ENCODE data around the gene NOX5.

The NOX5 gene

DNA sequence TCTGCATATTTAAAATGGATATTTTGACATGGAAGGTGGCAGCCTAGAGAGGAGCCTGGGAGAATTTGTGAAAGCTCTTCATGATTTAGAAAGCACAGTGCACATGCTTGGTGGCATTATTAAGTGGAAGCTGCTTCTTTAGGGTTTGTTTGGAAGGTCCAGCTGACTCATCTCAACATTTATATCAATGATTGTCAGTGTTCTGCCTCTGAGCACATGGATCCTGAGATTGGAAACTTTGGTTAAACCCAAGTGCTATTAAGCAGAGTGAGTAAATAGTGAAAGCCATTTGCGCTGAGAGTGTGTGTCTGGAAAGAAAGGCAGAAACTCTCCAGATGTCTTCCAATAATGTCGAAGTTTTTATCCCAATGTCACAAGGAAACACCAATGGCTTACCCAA is 7.4 kb downstream of the NOX5 start:
- no peak for DNase-seq

DNA sequence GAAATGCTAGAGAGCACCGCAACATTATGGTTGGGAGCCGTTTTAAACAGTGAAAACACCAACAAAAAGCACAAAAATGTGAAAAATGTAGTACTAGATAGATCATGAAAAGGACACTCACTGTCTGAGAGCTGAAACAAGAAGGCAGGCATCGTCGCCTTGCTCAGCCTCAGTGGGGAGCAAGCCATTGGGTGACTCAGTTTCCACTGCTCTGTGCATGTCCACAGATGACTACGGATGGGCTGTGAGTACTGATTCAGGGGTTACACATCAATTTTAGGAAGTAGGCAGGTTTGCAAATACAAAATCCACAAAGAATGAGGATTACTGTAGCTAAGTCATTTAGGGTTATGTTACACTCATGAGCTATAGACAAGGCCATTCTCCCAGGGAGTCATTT is 10.8 kb downstream of the NOX5 start:
- no peak for DNase-seq

DNA sequence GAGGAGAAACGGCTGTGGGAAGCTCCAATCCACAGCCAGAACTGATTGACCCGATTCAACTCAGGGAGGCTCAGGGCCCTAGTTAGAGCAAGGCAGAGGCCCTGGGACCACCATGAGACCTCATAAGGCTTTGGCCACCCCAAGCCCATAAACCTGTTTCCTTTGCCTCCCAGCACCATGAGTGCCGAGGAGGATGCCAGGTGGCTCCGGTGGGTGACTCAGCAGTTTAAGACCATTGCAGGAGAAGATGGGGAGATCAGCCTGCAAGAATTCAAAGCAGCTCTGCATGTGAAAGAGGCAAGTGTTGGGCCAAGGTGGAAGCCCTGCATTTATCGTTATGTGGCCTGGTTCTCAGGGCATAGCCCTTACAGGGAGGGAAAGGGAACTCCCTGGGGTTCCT is 11.9 kb downstream of the NOX5 start:
- DNase-seq, result no peak

DNA sequence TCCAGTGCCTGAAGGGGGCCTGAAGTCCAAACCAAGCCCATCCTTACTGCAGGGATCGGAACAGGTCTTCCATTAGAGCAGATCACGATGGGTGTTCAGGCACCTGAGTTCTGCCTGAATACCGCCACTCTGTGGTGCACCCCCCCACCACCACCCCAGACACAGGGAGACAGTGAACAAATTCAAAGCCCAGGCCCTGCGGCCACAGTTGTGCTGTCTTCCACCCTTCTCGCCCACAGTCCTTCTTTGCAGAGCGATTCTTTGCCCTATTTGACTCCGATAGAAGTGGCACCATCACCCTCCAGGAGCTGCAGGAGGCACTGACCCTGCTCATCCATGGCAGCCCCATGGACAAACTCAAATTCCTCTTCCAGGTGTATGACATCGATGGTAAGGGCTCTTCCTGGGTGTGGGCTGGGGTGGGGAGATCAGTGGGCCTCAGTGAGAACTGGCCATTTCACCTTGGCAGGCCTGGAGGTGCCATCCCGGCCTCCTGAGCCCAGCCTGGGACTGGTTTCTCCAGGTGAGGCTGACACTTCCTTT is 13.6 kb downstream of the NOX5 start:
- no peak for DNase-seq

DNA sequence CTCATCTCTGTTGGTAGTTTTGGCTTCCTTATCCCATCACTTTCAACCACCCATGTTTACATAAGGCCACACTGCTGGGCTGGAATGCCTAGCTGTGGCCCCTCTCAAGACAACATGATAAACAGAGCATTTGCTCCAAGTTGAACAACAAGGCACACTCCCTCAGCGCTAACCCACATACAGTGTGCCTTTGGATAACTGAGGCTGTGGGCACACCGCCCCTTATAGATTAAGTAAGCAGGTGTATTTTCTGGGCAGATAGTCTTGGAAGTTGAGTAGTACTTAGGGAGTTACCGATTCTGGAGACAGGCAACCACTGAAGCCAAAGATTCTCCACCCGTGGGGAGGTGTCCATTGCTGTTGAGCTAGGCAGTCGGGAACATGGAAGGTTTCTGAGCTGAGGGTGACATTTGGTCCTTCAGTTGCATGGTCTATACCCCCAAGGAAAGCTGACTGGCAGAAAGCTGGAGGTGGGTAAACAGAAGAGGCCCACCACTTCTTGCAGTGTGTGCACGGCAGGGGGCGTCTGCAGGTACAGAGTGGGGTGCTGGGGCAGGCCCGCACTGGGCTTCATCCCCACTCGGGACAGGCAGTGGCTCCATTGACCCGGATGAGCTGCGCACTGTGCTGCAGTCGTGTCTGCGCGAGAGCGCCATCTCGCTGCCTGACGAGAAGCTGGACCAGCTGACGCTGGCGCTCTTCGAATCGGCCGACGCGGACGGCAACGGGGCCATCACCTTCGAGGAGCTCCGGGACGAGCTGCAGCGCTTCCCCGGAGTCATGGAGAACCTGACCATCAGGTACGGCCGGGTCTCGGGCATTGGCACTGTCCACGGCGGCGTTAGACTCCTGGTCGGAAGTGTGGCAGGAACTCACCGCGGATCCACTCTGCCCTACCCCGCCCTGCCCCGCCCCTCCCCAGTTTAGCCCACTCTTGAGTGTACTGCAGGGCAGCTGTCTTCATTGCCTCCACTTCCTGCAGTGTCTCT is 16.8 kb downstream of the NOX5 start:
- peak; percentile 40 for DNase-seq

DNA sequence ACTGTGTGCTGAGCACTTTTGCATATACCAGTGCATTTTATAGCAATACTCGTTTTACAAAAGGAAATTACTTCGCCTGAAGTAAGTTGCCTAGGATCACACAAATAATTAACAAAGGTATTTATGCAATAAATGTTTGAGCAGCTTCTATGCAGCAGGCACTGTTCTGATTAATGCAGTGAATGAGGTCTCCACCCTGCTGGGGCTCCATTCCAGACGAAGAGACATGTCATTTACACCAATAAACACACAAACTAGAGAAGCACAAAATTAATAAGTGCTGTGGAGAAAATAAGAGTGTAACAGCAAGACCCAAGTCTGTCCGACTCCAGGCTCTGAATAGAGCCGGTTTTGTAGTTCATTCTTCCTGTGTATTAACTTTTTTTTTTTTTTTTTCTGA is 17.5 kb downstream of the NOX5 start:
- DNase-seq, result no peak

DNA sequence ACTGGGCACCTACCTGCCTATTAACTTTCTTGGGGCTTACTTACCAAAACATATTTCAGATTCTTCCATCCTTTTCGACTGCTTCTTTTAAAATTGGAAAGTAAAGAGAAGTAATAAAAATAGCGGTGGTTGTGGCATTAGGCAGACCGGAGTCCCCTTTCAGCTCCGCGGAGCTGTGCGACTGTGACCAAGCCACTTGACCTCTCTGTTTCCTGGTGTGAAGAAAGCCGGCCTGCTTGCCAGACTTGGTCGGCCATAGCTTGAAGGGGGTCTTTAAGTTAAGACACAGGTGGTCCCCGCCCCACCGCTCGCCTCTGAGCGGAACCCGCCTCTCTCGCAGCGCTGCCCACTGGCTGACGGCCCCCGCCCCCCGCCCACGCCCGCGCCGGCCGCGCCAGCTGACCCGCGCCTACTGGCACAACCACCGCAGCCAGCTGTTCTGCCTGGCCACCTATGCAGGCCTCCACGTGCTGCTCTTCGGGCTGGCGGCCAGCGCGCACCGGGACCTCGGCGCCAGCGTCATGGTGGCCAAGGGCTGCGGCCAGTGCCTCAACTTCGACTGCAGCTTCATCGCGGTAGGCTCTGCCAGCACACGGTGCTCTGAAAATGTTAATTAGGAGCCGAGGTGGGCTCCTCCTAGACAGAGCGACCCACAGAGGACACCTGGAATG is 18.3 kb downstream of the NOX5 start:
- no peak for DNase-seq

DNA sequence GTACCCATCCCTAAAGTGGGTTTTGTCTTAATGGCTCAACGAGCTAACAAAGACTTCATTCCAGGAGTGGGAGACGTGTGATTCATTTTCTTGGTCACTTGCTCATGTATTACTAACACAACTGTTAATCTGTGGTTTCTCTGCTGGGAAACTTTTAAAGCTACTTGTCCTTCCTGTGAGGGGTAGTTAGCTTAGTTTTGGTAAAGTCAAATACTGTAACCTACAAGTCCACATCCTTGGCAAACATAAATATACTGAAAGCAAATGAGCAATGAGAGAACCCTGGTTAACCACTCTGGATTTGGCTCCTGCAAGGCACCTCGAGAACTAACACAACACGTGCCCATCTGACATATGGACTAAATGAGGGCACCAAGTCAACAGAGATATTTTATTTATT is 19.9 kb downstream of the NOX5 start:
- no peak for DNase-seq

DNA sequence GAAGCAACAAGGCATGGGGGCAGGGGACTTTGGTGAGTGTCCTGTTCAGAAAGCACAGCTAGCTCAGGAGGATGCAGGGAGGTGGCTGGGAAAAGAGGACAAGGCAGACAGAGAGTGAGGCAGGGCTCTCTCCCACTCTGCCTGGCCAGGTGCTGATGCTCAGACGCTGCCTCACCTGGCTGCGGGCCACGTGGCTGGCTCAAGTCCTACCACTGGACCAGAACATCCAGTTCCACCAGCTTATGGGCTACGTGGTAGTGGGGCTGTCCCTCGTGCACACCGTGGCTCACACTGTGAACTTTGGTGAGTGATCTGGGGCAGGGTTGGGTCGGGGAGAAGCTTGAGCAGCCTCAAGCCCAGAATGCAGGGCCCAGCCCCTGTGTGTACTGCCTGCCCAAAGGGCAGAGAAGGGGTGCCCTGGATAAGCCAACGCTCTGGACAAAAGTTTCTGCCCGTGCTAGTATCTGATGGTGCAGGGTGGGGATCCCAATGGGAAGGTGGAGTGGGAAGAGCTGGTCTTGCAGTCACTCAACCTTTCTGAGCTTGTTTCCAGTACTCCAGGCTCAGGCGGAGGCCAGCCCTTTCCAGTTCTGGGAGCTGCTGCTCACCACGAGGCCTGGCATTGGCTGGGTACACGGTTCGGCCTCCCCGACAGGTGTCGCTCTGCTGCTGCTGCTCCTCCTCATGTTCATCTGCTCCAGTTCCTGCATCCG is 20.9 kb downstream of the NOX5 start:
- DNase-seq, result no peak

DNA sequence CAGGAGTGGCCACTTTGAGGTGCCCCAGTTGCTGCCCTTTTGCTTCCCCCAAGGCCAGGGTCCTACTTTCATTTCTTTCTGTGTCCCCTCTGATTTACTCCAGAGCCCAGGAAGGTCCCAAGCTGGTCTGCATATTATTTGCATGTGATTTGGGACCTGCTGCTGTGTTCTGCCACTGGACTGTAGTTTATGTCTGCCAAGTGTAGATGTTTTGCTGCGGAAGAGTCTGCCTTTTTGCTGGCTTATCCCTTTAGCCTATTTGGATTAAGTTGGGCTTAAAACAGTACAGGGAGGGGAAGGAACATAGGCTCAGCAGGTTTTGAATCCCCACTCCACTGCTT is 21.4 kb downstream of the NOX5 start:
- no peak for DNase-seq

DNA sequence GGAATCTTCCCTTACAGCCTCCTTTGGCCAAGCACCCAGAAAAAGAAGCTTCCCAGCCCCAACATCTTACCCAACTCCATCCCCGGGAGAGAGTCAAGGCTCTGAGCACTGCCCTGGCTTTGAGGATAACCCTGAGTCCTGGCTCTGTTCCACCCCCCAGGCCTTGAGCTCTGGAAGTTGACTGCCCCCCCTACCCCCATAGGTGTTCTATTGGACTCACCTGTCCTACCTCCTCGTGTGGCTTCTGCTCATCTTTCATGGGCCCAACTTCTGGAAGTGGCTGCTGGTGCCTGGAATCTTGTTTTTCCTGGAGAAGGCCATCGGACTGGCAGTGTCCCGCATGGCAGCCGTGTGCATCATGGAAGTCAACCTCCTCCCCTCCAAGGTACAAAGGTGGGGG is 22.3 kb downstream of the NOX5 start:
- no peak for DNase-seq

DNA sequence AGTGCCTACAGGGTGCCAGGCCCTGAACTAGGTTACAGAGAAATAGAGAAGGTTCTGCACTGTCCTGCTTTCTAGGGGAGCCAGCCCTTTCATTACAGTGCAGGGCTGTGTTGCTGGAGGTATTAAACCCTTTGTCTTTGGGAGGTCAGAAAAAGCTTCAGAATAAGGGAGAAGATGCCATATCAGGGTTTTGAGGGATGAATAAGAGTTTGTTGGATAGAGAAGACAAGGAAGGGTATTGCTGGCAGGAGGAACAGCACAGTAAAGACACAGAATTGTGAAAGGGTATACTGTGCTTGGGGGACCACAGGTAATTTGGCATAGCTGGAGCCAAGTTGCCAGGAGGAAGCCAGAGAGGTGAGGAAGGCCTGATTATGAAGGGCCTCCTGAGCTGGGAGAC is 23.0 kb downstream of the NOX5 start:
- no peak for DNase-seq

DNA sequence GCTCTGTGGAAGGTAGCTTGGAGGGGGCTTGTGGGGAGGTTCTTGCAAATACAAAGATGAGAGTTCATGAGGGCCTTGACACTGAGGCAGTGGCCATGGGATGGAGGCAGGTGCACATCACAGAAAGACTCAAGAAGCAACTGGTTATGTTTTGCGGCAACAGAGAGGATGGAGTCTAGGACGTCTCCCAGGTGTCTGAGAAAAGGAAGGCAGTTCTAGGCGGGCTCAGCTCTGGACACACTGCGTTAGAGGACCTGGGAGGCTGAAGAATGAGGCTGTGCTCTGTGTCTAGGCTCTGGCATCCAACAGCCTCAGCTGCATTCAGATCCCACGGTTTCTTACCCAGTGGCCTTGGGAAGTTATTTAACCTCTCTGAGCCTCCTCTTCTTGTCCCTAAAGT is 23.5 kb downstream of the NOX5 start:
- no peak for DNase-seq

DNA sequence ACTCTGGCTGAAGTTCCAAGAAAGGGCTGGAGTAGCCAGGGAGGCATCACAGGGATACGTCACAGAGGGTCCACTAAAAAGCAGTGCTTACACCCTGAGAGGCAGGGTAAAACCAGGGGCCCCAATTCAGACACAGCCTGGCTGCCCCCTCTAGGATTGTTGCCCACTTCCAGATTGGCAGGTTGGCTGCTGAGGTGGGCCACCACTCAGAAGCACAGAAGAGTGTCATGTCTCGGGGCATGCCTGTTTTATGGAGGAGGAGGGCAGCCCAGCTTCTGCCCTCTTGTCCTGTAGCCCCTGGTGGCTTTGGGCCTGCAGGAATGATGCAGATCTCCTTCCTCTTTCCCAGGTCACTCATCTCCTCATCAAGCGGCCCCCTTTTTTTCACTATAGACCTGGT is 24.0 kb downstream of the NOX5 start:
- no peak for DNase-seq

DNA sequence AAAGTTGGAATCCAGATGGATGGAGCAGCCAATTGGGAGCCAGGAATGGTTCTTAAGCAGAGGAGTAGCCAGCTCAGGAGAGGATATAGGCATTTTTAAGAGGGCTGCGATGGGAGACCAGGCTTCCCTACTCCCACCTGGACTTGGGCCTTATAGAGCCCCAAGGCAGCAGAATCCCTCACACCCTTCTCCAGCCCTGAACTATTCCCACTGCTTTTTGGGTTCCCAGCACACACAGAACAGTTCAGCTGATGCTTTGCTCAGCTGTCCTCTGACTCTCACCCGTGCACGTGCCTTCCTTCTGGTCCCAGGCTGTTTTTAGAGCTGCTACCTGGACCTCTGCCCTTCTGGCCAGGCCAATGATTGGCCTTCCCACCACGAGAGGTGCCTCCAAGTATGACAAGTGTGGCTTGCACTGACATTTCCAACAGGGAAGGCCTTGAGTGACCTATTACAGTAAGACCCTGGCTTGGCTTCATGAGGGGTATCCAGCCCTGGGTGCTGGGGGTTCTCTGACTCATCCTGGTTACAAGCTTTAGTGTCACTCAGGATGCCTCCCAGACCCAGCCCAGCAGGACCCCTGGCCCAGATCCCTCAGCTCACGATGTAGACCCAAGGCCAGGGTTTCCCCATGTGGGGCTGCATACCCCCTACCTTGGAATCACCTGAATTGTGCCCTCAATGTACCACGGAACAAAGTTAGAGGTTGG is 25.2 kb downstream of the NOX5 start:
- no peak for DNase-seq

DNA sequence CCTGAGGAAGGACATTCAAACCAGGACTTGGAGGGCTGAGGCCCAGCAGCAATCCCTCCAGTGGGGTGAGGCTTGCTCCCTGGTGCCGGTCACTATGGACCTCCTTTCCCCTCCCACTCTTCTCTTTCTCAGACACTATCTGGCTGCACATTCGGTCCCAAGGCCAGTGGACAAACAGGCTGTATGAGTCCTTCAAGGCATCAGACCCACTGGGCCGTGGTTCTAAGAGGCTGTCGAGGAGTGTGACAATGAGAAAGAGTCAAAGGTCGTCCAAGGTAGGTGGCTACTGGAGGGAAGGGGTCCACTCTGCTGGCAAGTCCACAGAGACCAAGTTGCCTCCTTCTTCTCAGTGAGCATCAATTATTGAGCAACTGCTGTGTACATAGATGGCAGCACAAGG is 28.0 kb downstream of the NOX5 start:
- no peak for DNase-seq

DNA sequence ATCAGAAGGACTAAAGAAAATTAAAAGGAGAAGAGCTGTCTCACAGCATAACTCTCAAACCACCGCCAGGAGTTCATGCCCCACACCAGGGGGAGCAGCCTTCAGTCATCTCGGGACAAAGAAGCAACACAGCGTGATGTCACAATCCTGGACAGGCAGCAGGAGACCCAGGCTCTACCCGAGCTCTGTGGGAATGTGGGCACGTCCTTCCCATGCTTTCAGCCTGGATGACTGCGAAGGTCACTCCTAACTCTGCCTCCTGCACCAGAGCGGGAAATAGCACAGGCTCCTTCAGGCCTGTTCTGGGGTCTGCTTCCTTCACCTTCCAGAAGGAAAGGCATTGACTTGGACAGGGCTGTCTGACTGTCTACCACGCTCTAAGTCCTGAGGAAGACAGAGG is 31.3 kb downstream of the NOX5 start:
- no peak for DNase-seq

DNA sequence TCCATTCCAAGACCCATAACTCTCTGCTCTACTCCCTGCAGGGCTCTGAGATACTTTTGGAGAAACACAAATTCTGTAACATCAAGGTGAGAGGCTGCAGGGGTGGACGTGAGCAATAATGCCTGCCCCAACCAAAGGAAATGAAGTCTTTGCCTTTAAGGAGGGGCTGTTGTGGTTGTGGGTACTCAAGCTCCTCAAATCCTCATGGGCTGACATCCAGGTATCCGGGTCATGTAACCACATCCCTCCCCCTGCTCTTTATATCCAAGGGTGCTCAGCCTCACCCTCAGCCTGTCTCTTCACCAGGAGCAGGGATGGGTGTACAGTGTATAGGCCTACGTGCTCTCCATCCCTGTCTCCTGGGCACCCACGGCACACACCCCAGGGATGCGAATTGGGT is 32.3 kb downstream of the NOX5 start:
- no peak for DNase-seq

DNA sequence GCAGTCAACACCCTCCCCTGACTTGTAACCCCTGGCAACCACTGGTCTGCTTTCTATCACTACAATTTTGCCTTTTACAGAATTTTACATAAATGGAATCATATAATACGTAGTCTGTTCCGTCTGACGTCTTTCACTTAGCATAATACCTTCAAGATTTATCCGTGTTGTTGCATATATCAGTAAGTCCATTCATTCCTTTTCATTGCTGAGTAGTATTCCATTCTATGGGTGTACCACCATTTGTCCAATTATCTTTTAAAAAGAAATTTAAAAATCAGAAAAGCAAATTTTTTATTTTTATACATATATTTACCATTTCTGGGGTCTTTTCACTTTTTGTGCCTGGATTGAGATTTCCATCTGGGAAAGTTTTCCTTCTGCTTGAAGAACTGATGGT is 35.5 kb downstream of the NOX5 start:
- DNase-seq, result no peak

DNA sequence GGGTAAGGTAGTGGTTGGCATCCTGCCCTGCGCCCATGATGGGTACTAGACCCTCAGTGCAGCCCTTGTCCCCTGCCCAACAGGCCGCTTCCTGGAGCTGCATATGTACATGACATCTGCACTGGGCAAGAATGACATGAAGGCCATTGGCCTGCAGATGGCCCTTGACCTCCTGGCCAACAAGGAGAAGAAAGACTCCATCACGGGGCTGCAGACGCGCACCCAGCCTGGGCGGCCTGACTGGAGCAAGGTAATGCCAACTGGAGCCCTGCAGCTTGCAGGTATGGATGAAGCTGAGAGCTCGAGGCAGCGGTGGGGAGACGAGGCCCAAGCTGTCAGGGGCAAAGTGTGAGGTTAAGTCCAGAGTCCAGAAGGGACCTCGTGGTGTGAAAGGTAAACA is 40.8 kb downstream of the NOX5 start:
- DNase-seq, result no peak

DNA sequence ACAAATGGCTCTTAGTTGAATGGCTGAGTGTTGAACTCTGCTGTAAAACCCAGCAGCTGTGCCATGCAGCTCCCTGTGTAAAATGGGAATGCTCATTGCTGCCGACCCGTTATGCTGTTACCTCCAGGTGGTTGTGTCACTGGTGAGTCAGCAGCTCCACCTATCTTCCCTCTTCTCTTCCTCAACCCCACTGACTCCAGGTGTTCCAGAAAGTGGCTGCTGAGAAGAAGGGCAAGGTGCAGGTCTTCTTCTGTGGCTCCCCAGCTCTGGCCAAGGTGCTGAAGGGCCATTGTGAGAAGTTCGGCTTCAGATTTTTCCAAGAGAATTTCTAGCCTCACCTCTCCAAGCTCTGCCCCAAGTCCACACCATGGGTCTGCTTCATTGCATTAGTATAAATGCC is 41.9 kb downstream of the NOX5 start:
- DNase-seq, result no peak

DNA sequence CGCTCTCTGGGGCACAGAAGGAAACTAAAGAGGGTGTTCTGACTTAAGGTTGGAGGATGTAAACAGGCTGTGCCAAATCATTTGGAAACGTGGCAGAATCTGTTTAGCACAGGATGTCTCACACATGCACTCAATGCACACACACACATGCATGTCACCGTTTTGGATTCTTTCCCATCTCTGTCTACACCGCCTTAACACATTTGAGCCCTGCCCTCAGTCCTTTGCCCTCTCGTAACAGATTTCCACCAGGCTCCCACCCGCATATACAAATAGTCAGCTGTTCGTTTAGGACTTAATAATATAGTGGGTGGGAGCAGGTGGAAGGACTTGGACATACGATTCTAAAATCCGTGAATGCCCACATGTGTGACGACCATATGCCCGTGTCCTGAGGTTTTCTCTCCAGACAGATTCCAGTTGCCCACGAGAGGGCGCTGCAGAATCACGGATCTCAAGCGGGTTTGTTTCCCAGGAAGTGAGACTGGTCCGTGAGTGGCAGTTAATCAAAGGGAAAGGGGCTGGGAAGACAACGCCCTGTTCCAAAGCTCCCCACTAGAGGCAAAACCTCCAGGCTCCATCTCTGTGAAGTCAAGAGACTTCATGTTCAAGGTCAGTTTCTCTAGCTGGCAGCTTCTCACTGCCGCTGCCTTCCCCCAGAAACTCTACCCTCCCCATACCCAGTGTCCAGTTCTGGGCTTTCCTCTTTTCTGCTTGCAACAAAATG is 44.5 kb downstream of the NOX5 start:
- DNase-seq, result peak; percentile 92
